GM13977 (cell line): ENCODE data around the gene TMPRSS6.

ENCODE experiments used
- DNase-seq: peaks from one replicate; pipeline ENCODE4 v3.0.0; 2012; ENCODE audit warnings: low spot score
- in situ Hi-C: fragments of 300-500 bp; cut with MboI; formaldehyde crosslinking; loops from one replicate; pipeline ENCODE4 v1.12.0; 2022; ENCODE audit warnings: low sequenced_read_pairs, low pct_unique_long_range_greater_than_20kb, mixed read lengths, inconsistent platforms; ENCODE audit not compliant: unreplicated experiment
- TF ChIP-seq, protein P1 (sequence below): IDR thresholded peaks from 2 replicates; pipeline ENCODE4 v1.5.1; 2012; ENCODE audit warnings: mild to moderate bottlenecking, control low read depth; ENCODE audit not compliant: insufficient read depth; ENCODE audit errors: extremely low read depth, missing control alignments

Gene TMPRSS6

DNA sequence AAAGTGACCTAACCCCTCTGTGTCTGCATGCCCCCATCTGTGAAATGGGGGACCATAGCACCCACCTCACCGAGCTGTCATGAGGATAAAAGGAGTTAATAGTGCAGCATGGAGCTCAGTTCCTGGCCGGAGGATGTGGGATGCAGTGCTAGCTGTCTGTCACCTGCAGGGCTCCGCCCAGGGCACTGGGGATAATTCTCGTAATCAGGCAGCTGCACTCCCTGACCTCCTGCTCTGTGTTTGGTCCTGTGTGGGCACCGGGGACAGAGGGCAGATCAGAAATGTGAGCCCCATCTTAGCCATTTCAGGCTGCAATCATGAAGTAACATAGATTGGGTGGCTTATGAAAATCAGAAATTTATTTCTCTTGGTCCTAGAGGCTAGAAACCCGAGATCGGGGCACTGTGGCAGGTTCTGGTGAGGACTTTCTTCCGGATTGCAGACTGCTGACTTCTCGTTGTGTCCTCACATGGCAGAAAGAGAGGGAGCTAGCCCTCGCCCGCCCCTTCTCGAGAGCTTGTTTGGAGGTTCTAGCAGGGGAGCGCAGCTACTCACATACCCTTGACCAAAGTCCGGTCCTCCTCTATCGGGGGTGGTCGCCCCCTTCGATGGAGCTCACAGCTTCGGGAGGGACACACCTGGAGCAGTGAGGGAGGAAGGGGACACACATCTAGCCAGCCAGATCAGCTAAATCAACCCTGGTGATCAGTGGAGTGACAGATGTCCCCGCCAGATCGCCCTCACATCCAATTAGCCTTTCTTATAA is 54.7 kb downstream of the TMPRSS6 start:
- no peak for DNase-seq
- in situ Hi-C loops: no loop called here
- TF ChIP-seq, protein P1, sequence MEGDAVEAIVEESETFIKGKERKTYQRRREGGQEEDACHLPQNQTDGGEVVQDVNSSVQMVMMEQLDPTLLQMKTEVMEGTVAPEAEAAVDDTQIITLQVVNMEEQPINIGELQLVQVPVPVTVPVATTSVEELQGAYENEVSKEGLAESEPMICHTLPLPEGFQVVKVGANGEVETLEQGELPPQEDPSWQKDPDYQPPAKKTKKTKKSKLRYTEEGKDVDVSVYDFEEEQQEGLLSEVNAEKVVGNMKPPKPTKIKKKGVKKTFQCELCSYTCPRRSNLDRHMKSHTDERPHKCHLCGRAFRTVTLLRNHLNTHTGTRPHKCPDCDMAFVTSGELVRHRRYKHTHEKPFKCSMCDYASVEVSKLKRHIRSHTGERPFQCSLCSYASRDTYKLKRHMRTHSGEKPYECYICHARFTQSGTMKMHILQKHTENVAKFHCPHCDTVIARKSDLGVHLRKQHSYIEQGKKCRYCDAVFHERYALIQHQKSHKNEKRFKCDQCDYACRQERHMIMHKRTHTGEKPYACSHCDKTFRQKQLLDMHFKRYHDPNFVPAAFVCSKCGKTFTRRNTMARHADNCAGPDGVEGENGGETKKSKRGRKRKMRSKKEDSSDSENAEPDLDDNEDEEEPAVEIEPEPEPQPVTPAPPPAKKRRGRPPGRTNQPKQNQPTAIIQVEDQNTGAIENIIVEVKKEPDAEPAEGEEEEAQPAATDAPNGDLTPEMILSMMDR: no peak

DNA sequence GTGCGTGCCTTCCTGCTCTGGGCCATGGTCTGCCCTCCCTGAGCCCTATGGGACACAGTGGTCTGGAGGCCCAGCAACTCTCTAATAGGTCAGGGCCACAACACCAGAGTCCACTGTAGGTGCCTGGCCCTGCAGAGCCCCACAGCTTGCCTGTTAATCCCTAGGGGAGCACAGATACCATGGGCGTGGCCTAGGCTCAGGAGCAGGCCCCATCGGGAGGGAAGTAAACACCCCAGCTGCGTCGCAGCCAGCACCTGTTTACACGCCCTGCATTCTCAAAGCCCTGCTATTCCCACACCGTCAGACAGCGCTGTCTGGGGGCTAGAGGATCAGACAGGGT is 55.5 kb downstream of the TMPRSS6 start:
- no peak for DNase-seq
- in situ Hi-C loops: no loop called here
- TF ChIP-seq, protein P1: no peak

DNA sequence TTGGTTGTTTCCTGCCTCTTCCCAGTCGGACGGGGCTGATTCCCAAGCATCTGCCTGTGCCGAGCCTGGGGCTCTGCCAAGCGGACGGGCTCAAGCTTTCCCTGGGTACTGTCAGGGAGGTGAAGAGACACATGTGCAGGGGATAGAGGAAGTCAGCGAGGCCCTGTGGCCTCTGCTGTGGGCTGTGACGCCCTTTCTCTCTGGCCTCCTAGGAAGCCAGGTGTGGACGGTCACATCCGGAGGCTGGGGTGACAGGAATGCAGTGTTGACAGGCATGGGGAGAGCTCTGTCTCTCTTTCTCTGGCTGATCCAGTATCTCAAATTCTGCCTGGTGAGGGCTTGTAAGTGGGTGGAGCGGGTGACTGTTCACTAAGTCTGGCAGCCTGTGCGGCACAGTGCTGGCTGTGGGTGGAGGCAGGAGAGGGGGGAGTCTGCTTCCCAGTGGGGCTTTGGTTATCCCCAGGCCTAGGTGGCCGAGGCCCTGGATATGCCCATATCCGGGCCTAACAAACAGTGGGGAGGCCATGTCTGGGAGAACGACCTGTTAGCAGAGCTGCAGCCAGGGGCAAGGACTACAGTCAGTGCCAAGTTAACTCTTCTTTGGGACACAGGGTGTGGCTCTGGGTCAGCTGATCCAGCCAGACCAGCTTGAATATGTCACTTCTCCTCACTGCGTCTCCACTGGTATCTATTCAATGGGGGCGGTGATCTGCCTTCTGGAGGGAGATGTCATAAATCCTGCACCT is 56.0 kb downstream of the TMPRSS6 start:
- in situ Hi-C loops: no loop called here
- no peak for DNase-seq
- TF ChIP-seq, protein P1: no peak

DNA sequence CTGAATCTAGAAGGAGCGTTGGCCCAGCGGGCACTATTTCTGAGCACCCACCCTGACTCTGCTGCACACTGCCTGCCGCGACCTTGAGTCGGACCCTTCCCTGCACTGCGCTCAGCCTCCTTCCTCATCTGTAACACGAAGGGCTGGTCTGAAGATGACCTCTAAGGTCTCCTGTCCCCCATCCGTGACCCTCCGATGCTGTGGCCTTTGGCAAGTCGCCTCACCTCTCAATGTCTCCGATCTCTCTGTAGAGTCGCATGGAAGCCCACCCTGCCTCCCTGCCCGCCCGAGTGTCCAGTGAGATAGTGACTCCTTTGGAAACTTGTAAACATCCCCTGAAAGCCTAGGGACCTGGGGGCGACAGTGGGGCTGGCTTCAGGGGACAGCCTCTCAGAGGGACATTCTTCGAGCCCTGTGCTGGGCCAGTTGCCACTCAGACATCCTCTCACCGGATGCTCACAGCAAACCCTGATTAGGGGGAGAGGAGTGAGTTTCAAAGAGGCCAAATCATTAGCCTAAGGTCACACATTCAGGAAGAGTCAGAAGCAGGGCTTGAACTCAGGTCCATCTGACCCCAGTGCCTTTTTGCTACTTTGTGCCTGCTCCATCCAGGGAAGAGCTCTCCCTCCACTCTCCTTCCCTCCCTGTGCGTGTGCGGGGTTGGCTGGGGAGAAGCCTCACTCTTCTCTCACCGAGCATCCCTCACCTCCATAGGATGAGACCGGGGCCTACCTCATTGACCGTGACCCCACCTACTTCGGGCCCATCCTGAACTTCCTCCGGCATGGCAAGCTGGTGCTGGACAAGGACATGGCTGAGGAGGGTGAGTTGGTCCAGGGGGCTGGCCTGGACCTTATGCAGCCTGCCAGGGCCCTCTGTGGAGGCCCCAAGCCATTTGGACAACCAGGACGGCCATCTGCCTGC is 56.9 kb downstream of the TMPRSS6 start:
- TF ChIP-seq, protein P1: no peak

DNA sequence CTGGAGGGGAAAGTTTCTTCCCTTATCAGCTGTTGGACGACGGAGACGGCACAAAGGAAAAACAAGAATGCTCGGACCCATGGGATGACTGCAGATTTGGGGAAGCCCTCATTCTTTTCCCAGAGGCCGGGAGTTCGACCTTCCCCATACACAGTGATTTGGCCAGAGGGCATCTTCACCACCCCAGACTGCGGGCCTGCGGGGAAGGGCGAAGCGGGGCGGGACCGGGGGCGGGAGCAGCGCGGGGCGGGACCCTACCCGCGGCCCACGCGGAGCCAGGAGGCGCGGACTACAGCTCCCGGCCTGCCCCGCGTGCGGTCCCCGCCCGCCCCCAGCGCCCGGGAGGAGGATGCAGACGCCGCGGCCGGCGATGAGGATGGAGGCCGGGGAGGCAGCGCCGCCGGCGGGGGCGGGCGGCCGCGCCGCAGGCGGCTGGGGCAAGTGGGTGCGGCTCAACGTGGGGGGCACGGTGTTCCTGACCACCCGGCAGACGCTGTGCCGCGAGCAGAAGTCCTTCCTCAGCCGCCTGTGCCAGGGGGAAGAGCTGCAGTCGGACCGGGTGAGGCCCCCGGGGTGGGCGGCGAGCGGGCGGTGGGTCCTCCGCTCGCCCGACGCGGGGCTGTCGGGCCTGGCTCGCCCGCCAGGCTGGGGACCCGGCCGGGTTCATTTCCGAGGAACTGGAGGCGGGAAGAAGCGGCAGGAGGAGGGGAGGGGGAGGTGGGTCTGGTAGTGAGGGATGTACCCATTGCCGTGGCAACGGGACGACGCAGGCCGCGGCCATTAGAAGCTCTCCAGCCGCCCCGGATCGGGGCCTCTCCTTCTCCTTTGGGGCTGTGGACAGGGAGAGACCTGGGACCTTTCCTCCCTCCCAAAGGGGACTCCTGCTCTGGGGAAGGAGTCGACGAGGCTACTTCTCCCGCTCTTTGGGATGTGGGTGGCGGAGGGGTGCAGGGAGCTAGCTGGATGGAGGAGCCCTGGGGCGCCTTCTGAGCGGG is 57.8 kb downstream of the TMPRSS6 start, which contains the start of gene KCTD17:
Gene KCTD17, plus strand, starts transcription at position 352 of the 995 bp plus-strand sequence. Its CDS starts 19 bp downstream, at position 371.
- peak; percentile 98 for DNase-seq
- in situ Hi-C loops: no loop called here
- TF ChIP-seq, protein P1: no peak

More for the DNA sequence above, 56.9 kb downstream of the TMPRSS6 start:
- in situ Hi-C loops: no loop called here
- no peak for DNase-seq
